Cardiac muscle cell (in vitro differentiated cells and primary cell): Measurements from ENCODE around the gene TM4SF5. TPM values are rescaled to one million over a fixed set of nuclear protein-coding genes. Genes with fewer than 3 reads are reported as not detected.

Source experiments
- DNase-seq, 2 donors: peaks; one replicate each; pipeline versions ENCODE4 v3.0.0 to v3.0.0-alpha.2; 2010 to 2017; ENCODE audit warnings: low read depth in 1 of 2, low spot score in 1 of 2
- H3K27ac ChIP-seq: fragments of 200-600 bp; sonication (generic); 2 replicates; pipeline ENCODE4 v1.5.1; 2016
- H3K27me3 ChIP-seq: fragments of 200-600 bp; sonication (generic); 2 replicates; pipeline ENCODE4 v1.6.0; 2016; ENCODE audit warnings: control low read depth
- H3K36me3 ChIP-seq: fragments of 200-600 bp; sonication (generic); 2 replicates; pipeline ENCODE4 v1.5.1; 2016; ENCODE audit warnings: control low read depth
- H3K4me1 ChIP-seq: fragments of 200-600 bp; sonication (generic); 2 replicates; pipeline ENCODE4 v1.8.1; 2017; ENCODE audit warnings: low read depth, mild to moderate bottlenecking, mixed run types
- H3K4me3 ChIP-seq: fragments of 200-600 bp; sonication (generic); 2 replicates; pipeline ENCODE4 v1.5.1; 2016; ENCODE audit warnings: mild to moderate bottlenecking
- H3K9me3 ChIP-seq: fragments of 200-600 bp; sonication (generic); 2 replicates; pipeline ENCODE4 v1.5.1; 2017; ENCODE audit warnings: low read depth, mild to moderate bottlenecking, control low read depth
- polyA plus RNA-seq: library from polyadenylated mRNA; unstranded; fragments of >200 nt; fragmentation: Nextera tagmentation; extraction: Ambion mirVana; gene quantifications from 2 replicates; pipeline ENCODE4 v1.2.1, GENCODE V29; 2016
- total RNA-seq: library from RNA; depleted of rRNA; stranded (reverse); fragments of >200 nt; gene quantifications from 2 replicates; pipeline ENCODE4 v1.2.3, GENCODE V29; 2016
- TF ChIP-seq, protein P1 (sequence below): IDR thresholded peaks from 2 replicates; pipeline ENCODE4 v1.5.1; 2012; ENCODE audit warnings: low read depth, mild to moderate bottlenecking, low read length

TM4SF5 gene, protein sequence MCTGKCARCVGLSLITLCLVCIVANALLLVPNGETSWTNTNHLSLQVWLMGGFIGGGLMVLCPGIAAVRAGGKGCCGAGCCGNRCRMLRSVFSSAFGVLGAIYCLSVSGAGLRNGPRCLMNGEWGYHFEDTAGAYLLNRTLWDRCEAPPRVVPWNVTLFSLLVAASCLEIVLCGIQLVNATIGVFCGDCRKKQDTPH
- total RNA-seq (not detected in 2 replicates), polyA plus RNA-seq (not detected in 2 replicates)

DNA sequence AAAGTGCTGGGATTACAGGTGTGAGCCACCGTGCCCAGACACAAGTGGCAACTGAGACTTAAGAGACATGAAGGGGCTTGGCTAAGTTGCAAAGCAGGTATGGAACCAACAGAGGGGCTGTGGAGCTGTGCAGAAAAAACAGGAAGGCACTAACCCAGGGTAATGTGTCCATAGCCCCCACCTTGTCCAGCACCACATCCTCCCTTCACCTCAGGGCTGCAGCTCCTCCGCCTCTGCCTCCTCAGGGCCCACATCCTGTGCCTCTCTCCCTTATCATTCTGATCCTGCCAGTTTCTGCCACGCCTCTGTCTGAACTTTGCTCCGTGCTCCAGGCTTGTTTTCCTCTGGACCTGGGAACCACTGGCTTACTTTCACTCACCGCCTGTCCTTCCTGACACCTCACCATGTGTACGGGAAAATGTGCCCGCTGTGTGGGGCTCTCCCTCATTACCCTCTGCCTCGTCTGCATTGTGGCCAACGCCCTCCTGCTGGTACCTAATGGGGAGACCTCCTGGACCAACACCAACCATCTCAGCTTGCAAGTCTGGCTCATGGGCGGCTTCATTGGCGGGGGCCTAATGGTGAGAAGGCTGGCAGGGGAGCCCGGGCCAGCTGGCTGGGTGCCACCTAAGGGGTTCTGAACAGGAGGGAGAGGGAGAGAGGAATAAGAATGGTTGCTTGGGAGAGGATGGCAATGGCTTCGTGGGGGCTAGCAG, at the start of gene TM4SF5:
TSS of gene TM4SF5 (plus strand) at position 368 of the 716 bp plus-strand sequence. CDS start at position 405, 37 bp downstream.
- Histone ChIP-seq H3K4me3 (no peak within 1 kb of the TSS), H3K4me1 (no peaks in the 10 kb centered on the region), H3K27me3 (no peaks in the 10 kb centered on the region), H3K36me3 (no peaks in the 10 kb centered on the region), H3K27ac (no peak within 1 kb of the TSS), H3K9me3 (no peaks in the 10 kb centered on the region)
- no peak for DNase-seq
- TF ChIP-seq, protein P1, sequence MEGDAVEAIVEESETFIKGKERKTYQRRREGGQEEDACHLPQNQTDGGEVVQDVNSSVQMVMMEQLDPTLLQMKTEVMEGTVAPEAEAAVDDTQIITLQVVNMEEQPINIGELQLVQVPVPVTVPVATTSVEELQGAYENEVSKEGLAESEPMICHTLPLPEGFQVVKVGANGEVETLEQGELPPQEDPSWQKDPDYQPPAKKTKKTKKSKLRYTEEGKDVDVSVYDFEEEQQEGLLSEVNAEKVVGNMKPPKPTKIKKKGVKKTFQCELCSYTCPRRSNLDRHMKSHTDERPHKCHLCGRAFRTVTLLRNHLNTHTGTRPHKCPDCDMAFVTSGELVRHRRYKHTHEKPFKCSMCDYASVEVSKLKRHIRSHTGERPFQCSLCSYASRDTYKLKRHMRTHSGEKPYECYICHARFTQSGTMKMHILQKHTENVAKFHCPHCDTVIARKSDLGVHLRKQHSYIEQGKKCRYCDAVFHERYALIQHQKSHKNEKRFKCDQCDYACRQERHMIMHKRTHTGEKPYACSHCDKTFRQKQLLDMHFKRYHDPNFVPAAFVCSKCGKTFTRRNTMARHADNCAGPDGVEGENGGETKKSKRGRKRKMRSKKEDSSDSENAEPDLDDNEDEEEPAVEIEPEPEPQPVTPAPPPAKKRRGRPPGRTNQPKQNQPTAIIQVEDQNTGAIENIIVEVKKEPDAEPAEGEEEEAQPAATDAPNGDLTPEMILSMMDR = no peak

- no peak for DNase-seq
- Histone ChIP-seq H3K9me3 (no peaks in the 10 kb centered on the region), H3K27ac (no peak overlapping the region), H3K4me3 (no peak overlapping the region), H3K36me3 (no peaks in the 10 kb centered on the region), H3K27me3 (no peaks in the 10 kb centered on the region), H3K4me1 (no peaks in the 10 kb centered on the region)
- TF ChIP-seq, protein P1 = no peak
Observed at GRCh38 chr17:4722678-4723240, 48.9 kb upstream of the TM4SF5 start.

- Histone ChIP-seq H3K4me1 (no peaks in the 10 kb centered on the region), H3K9me3 (no peaks in the 10 kb centered on the region), H3K36me3 (no peaks in the 10 kb centered on the region), H3K4me3 (no peak overlapping the region), H3K27me3 (no peaks in the 10 kb centered on the region), H3K27ac (no peak overlapping the region)
- no peak for DNase-seq
- TF ChIP-seq, protein P1 = no peak
Observed at GRCh38 chr17:4724650-4725049, 47.0 kb upstream of the TM4SF5 start.

DNA sequence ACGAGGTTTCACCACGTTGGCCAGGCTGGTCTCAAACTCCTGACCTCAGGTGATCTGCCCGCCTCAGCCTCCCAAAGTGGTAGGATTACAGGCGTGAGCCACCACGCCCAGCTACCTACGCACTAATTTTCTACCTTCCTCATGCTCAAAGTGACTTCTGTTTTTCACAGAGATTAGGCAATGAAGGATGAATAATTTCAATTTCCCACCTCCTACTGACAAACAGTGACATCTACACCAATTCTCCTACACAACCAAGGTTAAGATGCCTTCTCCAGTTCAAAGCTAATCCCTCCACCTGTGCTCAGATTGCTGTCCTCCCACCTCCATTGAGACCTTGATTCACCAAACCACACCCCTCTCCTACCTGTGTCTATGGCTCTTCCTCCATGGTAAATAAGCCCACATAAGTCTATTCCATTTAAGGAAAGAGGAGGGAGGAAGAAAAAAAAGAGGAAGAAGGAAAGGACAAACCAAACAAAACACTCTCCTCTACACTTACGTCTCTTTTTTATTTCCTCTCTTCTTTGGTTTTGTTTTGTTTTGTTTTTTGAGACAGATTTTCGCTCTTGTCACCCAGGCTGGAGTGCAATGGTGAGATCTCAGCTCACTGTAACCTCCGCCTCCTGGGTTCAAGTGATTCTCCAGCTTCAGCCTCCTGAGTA, 45.9 kb upstream of the TM4SF5 start:
- H3K9me3 ChIP-seq = no peaks in the 10 kb centered on the region
- no peaks in the 10 kb centered on the region for H3K4me1 ChIP-seq
- H3K27ac ChIP-seq = no peak overlapping the region
- no peaks in the 10 kb centered on the region for H3K27me3 ChIP-seq
- H3K4me3 ChIP-seq = no peak overlapping the region
- DNase-seq = no peak
- TF ChIP-seq, protein P1 = no peak
- no peaks in the 10 kb centered on the region for H3K36me3 ChIP-seq

DNA sequence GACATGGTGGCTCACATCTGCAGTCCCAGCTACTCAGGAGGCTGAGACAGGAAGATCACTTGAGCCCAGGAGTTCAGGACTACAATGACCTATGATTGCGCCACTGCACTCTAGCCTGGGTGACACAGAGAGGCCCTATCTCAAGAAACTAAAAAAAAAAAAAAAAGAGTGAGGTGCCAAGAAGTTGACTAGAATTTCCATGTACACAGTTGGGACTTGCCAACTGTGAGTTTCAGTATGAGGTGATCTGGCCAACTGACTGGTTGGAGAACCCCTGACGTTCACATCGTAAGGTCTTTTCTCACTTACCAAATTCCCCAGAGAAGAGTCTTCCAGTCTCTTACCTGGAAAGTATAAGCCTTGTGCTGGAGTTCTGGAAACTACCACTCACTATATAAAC, 43.6 kb upstream of the TM4SF5 start:
- H3K9me3 ChIP-seq = no peaks in the 10 kb centered on the region
- H3K27me3 ChIP-seq = no peaks in the 10 kb centered on the region
- peak in 1 of 2 donors; percentile 30 for DNase-seq
- TF ChIP-seq, protein P1 = no peak
- no peak overlapping the region for H3K27ac ChIP-seq
- H3K4me1 ChIP-seq = no peaks in the 10 kb centered on the region
- H3K4me3 ChIP-seq = no peak overlapping the region
- no peaks in the 10 kb centered on the region for H3K36me3 ChIP-seq
